Right forelimb (tissue), 1 donor: ENCODE results near the gene RIPPLY3.
"Not testable (repeated sequence)": the region's sequence is repeated elsewhere in the genome, so short reads cannot be mapped to it uniquely, and the experiment has no call there.

Source experiments
- DNase-seq: peaks from one replicate; pipeline ENCODE4 v3.0.0-alpha.2; 2018

Gene RIPPLY3

GRCh38 chr21:36981977-36982700, 24.4 kb upstream of the RIPPLY3 start:
- DNase-seq, result no peak

- no peak for DNase-seq
These were observed 20.5 kb upstream of the RIPPLY3 start for GRCh38 chr21:36985751-36986594.

- no peak for DNase-seq
These were observed 18.7 kb upstream of the RIPPLY3 start for GRCh38 chr21:36987845-36988244.

GRCh38 chr21:36988536-36988935, 18.0 kb upstream of the RIPPLY3 start:
- DNase-seq, result no peak

DNA sequence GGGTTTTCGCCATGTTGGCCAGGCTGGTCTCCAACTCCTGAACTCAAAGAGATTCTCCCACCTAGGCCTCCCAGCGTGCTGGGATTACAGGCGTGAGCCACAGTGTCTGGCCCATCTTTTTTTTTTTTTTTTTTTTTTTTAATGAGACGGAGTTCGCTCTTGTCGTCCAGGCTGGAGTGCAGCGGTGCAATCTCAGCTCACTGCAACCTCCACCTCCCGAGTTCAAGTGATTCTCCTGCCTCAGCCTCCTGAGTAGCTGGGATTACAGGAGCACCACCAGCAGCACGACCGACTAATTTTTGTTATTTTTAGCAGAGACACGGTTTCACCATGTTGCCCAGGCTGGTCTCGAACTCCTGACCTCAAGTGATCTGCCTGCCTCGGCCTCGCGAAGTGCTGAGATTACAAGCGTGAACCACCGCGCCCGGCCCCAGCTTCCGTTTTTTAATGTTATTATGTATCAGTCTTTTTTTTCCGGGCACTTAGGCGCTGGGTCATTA, 17.3 kb upstream of the RIPPLY3 start:
- DNase-seq, result not testable (repeated sequence)

DNA sequence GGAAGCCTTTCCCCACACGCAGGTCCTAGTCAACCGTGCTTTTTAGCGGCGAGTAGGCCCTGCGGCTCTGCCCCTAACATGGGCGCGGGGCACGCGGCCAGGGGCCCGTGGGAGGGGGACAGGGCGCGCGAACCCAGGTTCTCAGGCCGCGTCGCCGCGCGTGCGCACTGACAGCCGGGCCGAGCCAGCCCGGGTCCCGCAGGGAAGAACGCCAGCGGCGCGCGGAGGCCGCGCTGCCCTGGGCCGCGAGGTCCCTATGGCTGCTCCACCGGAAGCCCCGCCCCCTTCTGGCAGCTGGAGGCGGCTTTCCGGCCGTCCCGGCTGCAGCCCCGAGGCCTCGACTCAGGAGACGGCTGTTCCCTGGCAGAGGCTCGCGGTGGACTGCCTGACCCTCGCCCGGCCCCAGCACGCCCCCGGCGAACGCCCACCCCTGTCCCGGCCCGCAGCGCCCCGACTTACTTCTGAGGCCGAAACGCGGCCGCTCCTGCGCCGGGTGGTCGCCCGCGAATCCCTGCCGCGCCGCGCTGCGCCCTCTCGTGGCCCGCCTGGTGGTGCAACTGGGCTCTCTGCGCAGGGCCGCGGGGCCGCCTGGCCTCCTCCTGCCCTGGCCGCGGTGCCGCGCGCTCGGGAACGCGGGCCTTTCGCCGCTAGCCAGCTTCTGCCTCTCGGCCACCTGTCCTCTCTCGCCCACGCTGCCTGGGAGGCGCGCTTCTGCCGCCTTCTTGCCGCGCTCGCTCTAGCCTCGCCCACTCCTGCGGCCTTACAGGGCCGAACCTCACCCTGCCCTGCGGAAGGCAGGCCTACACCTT, 16.6 kb upstream of the RIPPLY3 start:
- DNase-seq, result peak; percentile 95

- DNase-seq, result no peak
These were observed 15.8 kb upstream of the RIPPLY3 start for GRCh38 chr21:36990508-36991205.

DNA sequence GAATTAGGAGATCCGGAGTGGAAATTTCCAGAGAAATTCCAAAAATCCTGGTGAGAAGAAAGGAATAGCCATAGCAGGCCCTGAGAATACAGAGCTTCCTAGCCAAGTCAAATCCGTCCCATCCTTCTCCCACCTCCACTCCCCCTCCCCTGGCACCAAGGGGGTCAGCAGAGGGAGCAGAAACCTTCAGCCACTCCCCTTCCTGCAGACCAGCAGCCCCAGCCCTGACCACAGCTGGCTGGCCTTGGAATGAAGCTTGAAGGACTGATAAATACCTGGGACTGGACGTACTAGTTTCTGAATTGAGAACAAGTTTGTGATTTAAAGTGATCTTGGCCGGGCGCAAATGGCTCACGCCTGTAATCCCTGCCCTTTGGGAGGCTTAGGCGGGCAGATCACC, 13.8 kb upstream of the RIPPLY3 start:
- no peak for DNase-seq

DNA sequence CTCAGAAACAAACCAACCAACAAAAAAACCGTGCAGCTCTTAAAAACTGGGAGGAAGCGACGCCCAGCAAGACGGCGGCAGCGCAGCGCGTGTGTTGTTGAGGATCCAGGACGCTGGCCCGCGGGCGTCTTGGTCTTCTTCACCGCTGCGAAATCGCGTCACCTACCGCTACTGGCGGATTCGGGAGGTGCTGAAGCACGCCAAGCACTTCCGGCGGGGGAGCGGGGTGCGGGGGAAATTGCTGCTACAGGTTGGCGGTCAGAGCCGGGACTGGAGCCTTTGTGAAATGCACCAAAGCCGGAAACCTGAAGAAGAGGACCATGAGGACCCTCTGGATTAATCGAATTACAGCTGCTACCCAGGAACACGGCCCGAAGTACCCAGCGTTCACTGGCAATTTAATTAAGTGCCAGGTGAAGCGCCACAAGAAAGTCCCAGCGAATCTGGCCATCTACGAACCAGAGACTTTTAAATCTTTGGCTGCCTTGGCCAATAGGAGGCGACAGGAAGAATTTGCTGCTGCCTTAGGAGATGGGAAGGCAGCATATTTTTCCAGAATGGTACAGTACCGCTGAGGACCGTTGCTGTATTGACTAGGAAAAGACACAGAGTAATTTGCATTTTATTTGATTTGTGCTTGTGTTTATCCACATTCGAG, 11.9 kb upstream of the RIPPLY3 start:
- DNase-seq, result no peak

DNA sequence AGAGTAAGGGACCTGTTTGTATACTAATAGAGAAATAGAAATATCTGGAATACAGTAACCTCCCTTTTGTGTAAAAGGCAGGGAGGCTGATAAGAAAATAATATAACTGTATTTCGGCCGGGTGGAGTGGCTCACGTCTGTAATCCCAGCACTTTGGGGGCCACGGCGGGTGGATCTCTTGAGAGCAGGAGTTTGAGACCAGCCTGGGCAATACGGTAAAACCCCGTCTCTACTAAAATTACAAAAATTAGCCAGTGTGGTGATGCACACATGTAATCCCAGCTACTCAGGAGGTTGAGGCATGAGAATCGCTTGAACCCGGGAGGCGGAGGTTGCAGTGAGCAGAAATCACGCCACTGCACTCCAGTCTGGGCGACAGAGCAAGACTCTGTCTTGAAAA, 11.2 kb upstream of the RIPPLY3 start:
- DNase-seq, result not testable (repeated sequence)

GRCh38 chr21:36999131-36999898, 7.2 kb upstream of the RIPPLY3 start:
- no peak for DNase-seq

DNA sequence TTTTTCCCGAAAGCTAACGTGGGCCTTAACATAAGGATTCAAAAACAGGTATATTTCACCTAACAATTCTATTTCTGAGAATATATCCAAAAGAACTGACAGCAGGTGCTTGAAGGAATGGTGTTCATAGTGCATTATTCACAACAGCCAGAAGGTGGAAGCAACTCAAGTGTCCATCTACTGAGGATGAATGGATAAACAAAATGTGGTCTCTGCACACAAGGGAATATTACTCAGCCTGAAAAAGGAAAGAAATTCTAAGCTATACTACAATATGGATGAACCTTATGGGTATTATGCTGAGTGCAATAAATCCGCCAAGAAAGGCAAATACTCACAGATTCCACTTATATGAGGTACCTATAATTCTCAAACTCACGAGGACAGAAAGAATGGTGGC, 6.1 kb upstream of the RIPPLY3 start:
- no peak for DNase-seq

GRCh38 chr21:37001441-37001840, 5.1 kb upstream of the RIPPLY3 start:
- no peak for DNase-seq

DNA sequence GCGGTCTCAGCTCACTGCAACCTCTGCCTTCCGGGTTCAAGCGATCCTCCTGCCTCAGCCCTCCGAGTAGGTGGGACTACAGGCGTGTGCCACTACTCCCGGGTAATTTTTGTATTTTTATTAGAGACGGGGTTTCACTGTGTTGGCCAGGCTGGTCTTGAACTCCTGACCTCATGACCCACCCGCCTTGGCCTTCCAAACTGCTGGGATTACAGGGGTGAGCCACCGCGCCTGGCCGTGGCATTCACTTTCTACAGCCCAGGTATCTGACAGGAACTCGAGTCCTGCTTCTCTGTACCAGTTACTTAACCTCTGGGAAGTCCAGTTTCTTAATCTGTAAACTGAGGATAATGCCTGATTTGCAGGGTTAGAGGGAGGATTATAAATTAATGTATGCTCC, 3.7 kb upstream of the RIPPLY3 start:
- DNase-seq, result not testable (repeated sequence)

DNA sequence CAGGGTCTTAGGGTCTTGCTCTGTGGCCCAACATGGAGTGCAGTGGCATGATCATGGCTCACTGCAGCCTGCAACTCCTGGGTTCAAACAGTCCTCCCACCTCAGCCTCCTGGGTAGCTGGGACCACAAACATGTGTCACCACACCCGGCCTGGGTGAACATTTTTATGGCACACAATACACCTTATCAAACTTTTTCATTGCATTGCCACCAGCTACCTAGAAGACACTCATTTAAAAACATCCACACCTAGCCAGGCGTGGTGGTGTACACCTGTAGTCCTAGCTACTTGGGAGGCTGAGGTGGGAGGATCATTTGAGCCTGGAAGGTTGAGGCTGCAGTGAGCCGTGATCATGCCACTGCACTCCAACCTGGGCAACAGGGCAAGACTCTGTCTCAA, 2.6 kb upstream of the RIPPLY3 start:
- DNase-seq, result not testable (repeated sequence)

DNA sequence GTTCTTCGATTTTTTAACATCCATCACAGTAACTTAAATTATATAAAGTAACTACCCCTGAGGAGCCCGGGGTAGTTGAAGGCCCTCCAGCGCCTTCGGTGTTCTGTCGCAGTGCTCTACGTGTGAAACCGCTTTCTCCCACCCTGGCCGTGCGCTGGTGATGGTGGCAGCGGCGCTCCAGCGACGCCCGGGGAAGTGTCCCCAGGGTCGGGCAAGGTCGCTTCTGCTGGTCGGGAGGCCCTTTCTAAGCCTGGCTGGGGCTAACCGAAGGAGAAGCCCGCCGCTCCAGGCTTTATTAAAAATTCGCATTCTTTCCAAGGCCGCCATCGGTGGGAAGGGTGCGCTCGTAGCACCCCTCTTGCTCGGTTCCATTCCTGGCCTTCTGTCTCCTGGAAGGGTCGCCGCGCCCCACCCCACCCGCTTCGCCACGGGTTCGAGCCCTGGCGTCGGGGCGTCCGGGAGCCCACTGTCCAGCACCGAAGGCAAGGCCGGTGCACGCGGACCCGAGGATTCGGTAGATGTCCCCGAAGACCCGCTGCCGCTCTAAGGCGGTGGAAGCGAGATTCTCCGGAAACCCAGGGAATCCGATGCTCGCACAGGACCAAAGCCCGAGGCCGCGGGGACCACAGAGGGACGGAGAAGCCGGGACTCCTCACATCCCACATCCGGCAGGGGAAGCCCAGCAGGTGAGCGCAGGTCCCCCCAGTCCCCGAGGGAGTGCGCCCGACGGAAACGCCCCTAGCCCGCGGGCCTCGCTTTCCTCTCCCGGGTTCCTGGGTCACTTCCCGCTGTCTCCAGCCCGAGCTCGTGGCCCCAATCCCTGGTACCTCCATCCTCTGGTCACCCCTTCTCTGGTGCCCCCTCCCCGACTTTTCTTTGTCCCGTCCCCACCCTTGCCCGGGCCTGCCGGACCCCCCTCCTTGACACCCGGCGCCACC, 685 bp upstream of the RIPPLY3 start:
- DNase-seq, result no peak

GRCh38 chr21:37008724-37009123, 2.2 kb downstream of the RIPPLY3 start:
- no peak for DNase-seq

- DNase-seq, result peak; percentile 81
These were observed 3.3 kb downstream of the RIPPLY3 start for GRCh38 chr21:37009740-37010341.

DNA sequence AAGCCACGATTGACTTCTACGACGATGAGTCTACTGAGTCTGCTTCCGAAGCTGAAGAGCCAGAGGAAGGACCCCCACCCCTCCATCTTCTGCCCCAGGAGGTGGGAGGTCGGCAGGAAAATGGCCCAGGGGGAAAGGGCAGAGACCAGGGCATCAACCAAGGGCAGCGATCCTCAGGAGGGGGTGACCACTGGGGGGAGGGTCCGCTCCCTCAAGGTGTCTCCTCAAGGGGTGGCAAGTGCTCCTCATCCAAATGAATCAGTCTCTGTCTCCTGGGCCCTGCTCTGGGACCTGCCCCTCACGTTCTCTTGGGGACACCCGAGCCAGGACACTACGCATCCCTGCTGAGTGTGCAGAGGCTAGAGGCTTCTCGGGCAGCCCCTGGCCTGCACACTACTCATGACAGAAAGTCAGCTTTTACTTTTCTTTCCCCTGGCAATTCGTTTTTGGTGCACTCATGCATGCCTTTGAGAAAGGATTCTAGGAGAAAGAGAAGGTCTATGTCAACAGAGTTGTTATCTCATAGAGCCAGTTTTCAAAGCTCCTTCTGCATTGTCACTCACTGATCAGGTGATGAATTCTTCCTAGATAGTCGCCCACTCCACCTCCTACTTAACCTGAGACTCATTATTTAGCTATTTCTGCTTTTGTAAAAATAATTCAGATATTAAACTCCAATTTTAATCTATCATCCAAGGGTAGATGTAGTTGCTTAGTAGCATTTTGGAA, 11.6 kb downstream of the RIPPLY3 start:
- no peak for DNase-seq
